Neural progenitor cell (in vitro differentiated cells): ENCODE measurements around the gene ZNF200.

ENCODE experiments used
- EZH2 ChIP-seq: fragments of 200-600 bp; sonication (generic); IDR thresholded peaks from 2 replicates; pipeline ENCODE4 v1.6.1; 2017; ENCODE audit warnings: antibody characterized with exemption, mild to moderate bottlenecking, moderate library complexity
- TF ChIP-seq, protein P1 (sequence below): fragments of 200-600 bp; sonication (generic); IDR thresholded peaks from 2 replicates; pipeline ENCODE4 v1.5.1; 2017; ENCODE audit warnings: antibody characterized with exemption, mild to moderate bottlenecking

DNA sequence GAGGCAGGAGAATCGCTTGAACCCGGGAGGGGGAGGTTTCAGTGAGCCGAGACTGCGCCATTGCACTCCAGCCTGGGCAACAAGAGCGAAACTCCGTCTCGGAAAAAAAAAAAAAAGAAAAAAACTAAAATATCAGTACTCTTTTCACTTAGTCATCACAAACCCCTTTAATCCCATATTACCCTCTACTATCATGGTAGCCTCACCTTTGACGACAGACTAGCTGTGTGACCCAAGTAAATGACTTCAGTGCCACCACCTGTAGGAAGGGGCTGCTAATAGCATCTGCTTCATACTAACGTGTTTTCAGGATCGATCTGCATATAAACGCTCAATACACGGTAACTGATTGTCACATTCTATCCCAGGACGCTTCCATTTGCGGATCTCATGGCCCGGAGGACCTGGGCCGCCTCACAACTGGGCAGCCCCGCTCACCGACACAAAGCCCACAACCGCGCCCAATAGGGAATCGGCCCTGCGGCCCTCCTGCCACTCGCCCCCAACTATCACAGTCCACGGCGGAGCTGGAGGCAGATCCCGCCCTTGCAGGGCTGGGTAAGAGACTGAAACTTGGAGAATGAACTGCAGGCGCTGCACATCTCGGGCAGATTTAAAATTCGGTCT, 47.3 kb upstream of the ZNF200 start:
- TF ChIP-seq, protein P1, sequence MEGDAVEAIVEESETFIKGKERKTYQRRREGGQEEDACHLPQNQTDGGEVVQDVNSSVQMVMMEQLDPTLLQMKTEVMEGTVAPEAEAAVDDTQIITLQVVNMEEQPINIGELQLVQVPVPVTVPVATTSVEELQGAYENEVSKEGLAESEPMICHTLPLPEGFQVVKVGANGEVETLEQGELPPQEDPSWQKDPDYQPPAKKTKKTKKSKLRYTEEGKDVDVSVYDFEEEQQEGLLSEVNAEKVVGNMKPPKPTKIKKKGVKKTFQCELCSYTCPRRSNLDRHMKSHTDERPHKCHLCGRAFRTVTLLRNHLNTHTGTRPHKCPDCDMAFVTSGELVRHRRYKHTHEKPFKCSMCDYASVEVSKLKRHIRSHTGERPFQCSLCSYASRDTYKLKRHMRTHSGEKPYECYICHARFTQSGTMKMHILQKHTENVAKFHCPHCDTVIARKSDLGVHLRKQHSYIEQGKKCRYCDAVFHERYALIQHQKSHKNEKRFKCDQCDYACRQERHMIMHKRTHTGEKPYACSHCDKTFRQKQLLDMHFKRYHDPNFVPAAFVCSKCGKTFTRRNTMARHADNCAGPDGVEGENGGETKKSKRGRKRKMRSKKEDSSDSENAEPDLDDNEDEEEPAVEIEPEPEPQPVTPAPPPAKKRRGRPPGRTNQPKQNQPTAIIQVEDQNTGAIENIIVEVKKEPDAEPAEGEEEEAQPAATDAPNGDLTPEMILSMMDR = peak; percentile 6
- TF ChIP-seq EZH2 = no peak
